ENCODE results near the gene DBNDD2.

Gene DBNDD2

DNA sequence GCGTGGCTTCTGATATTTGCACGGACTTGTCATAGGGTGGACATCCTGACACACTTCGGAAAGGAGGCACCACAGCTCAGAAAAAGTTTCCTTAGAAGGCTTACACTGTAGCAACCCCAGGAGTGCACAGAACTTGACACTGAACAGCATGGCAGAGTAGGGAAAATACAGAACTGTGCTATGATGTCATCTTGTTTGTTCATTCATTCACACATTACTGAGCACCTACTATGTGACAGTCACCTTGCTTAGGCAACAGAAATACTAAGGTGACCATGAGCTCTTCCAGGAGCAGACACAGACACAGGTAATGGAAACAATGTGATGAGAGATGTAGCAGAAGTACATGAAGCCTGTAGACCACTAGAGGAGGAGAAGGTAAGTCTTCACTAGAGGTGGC, 5.4 kb downstream of the DBNDD2 start:
- no peak for DNase-seq (ENCODE audit: extremely low read depth in 1 of 2, low read depth in 1 of 2)

DNA sequence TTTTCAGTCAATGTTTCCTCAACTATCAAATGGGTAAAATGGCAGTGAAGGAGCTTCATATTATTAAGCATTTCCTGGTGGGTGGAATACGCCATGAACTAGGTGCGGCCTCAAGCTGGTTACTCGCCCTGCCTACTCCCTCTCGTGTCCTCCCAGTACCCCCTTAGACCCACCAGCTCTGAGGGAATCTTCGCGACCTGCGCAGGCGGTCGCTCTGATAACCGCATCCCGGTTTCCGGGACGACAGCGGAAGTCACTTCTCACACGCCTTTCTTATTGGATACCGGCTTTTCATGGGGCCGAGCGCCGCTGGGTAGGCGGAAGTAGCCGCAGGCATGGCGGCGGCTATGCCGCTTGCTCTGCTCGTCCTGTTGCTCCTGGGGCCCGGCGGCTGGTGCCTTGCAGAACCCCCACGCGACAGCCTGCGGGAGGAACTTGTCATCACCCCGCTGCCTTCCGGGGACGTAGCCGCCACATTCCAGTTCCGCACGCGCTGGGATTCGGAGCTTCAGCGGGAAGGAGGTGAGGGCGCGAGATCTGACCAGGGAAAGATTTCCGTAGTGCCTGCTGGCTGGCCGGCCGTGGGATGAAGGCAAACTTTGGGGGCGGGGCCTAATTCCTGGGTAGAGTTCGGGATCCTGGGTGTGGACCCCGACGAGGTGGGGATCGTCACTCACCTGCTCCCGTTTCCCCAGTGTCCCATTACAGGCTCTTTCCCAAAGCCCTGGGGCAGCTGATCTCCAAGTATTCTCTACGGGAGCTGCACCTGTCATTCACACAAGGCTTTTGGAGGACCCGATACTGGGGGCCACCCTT, 7.9 kb downstream of the DBNDD2 start, which contains the start of gene PIGT:
Gene PIGT, plus strand, starts transcription at position 320 of the 816 bp plus-strand sequence. Its CDS starts 16 bp downstream, at position 336.
- peak; percentile 73 to 86 for DNase-seq (ENCODE audit: extremely low read depth in 1 of 2, low read depth in 1 of 2)

DNA sequence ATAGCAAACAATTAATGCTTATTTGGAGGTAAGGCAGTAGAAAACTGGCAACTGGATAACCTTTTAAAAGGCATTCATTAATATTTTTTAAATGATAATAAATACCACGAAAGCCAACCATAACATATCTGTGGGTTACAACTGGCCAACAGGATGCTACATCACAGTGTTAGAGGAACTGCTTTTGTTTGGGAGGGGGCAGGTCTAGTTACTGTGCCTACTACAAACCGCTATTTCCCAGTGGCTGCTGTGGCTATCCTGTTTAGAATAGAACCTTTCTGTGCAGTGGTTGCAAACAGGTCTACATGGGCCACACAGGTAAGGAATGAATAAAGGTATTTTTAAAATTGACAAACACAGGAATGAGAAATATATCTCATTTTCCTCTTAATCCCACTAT, 8.8 kb downstream of the DBNDD2 start:
- DNase-seq (ENCODE audit: extremely low read depth in 1 of 2, low read depth in 1 of 2): no peak

DNA sequence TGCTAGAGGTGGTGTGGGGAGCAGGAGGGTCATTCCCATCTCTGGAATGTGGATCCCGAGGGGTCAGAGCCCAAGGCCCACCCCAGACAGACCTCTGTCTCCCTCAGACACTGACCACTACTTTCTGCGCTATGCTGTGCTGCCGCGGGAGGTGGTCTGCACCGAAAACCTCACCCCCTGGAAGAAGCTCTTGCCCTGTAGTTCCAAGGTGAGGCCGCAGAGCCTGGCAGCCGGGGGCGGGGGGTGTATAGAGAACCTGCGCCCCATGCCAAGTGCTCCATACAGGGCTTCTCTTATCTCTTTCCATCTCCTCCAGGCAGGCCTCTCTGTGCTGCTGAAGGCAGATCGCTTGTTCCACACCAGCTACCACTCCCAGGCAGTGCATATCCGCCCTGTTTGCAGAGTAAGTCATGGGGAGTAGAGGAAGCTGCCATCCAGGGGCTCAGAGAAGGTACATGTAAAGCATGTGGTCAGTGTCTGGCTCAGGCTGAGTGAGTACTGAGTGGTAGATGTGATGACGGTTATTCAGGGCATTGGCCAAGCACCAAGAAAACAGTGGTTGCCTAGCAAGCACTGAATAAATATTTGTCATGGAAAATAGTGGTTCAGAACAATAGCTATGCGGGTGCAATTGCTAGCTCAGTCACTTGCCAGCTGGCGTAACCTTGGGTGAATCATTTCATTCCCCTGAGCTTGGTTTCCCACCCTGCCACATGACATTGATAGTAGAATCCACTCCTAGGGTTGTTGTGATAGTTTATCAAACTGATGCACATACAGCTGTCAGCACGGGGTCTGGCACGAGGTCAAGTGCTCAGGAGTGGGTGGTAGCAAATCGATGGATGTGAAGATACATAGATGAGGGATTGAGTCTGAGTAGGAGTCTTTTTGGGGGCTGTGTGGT, 11.4 kb downstream of the DBNDD2 start:
- DNase-seq (ENCODE audit: extremely low read depth in 1 of 2, low read depth in 1 of 2): no peak

DNA sequence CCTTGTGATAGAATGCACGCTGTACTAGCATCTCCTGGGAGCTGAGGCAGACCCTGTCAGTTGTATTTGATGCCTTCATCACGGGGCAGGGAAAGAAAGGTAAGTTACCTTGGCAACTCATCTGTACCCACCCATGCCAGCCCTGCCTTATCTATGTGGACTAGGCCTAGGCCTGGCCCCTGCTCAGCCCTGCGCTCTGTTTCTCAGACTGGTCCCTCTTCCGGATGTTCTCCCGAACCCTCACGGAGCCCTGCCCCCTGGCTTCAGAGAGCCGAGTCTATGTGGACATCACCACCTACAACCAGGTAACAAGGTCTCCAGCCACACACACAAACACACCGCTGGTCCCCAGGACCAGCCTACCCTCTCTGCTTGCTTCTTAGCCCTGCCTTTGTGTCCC, 12.0 kb downstream of the DBNDD2 start:
- no peak for DNase-seq (ENCODE audit: extremely low read depth in 1 of 2, low read depth in 1 of 2)

DNA sequence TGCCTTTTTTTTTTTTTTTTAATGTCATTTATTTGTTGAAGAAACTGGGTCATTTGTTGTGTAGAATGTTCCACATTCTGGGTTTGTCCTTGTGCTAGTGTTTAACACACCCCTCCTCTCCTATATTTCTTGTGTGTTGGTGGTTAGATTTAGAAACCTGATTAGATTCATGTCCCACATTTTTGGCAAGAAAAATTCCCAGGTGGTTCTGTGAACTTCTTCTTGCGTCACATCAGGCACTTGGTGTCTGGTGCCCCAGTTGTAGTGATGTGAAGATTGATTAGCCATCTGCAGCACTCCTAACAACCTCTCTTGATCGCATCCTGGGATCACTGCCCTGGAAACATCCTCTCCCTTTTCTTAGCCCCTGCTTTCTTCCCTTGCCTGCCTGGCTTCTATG, 15.6 kb downstream of the DBNDD2 start:
- DNase-seq (ENCODE audit: extremely low read depth in 1 of 2, low read depth in 1 of 2): no peak

DNA sequence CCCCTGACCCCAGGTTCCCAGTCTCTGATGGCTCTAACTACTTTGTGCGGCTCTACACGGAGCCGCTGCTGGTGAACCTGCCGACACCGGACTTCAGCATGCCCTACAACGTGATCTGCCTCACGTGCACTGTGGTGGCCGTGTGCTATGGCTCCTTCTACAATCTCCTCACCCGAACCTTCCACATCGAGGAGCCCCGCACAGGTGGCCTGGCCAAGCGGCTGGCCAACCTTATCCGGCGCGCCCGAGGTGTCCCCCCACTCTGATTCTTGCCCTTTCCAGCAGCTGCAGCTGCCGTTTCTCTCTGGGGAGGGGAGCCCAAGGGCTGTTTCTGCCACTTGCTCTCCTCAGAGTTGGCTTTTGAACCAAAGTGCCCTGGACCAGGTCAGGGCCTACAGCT, 17.5 kb downstream of the DBNDD2 start:
- DNase-seq (ENCODE audit: extremely low read depth in 1 of 2, low read depth in 1 of 2): no peak

DNA sequence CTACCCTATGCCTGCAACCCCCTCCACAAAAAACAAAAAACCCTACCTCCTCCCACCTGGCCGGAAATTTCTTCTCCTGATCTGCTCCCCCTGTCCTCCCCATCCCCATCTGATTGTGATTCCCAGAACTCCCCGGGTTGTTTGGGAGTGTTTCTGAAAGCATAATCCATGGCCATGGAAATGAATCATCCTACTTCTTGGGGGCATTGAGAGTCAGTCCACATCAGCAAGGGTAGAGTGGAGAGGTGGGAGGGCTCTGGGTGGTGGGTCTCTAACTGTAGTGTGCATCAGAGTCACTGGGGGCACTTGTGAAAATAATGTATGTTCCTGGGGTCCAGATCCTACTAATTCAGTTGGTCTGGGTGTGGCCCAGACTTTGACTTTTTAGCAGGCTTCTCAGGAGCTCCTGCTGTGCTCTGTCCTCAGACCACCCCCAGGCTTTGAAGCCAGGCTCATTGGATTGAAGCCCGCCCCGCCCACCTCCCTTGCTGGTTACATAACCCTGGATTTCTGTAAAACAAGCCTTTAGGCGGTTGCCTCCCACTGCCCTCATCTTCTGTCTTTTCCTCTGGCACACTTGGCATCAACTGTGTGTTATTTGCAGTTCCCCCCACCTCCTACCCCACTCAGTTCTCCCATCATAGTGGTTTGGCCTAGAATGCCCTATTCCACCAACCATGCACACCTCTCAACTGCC, 18.4 kb downstream of the DBNDD2 start:
- DNase-seq (ENCODE audit: extremely low read depth in 1 of 2, low read depth in 1 of 2): no peak

DNA sequence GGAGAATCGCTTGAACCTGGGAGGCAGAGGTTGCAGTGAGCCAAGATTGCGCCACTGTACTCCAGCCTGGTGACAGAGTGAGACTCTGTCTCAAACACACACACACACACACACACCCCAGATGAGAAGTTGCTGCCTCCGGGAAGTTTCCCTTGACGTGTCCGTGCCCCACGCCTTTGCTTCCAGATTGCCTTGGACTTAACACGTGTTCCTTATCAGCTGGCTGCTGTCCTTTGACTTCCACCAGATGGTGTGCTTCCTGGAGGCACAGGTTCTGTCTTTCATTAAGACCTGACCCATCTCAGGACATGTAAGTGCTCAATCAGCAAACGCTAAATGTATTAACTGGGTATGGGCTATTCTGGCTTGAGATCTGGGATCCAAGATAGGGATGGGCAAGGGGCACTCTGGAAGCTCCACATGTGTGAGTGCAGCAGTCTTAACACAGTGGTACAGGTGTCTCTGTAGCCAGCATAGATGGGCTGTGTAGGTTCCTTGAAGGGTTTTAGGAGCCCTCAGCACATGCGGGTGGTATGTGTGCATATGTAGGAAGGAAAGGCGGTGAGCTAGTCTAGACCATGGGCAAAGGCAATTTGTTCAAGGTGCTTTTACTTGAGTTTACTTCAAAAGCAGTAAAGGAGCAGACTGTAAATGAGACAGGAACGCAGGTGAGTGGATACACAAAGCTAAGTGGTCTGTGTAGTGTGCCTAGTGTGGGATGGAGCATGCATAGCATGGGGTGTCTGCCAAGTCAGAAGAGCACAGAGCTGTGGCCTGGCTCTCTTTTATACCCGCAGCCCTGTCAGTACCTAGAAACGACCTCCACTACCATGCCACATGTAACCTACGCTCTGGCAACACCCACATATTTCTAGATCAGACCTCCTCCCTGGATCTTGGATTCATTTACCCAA, 19.4 kb downstream of the DBNDD2 start:
- no peak for DNase-seq (ENCODE audit: extremely low read depth in 1 of 2, low read depth in 1 of 2)

DNA sequence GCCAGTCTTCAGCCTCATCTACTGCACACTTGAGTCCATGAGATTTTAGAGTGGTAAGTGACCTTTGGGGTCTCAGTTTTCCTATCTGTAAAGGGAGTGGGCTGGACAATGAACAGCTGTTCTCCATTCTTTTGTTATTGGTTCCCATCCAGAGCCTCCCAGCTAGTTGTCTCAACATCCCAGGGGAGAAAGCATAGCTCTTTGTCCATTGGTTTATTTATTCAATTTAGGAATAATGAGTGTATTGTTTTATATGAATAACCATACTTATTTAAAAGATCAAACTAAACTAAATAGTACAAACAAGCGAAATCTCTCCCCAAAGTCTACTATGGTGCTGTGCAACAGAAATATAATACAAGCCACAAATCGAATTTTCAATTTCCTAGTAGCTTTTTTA, 21.5 kb downstream of the DBNDD2 start:
- DNase-seq (ENCODE audit: extremely low read depth in 1 of 2, low read depth in 1 of 2): no peak

DNA sequence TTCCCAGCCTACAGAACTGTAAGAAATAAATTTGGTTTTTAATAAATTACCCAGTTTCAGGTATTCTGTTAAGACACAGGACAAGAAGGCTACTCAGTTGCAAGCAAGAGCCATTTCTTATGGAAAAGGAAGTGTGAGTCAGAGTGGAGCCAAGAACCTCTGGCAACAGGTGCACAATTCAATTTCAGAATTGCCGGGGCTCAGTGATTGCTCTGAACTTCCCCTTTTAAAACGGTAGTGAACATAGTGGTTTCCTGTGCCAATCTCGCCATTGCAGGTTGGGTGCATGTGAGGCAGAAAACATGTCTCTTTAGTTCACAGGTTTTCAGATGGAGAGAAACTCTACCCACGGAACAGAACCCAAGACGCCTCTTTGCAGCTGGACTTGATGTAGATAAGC, 24.2 kb downstream of the DBNDD2 start:
- DNase-seq (ENCODE audit: extremely low read depth in 1 of 2, low read depth in 1 of 2): no peak

DNA sequence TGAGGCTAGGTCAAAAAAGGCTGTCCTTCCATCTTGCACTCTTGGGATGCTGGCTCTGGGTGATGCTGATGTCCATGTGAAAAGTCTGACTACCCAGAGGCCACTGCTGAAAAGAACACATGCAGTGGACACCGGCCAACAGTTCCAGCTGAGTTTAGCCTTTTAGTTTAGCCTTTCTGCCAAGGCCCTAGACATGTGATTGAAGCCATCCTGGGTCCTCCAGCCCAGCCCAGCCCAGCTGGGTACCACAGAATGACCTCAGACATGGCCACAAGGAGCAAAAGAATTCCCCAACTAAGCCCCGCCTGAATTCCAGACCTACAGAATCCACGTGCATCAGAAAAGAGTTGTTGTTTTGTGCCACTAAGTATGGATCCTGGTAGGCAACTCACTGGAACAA, 25.2 kb downstream of the DBNDD2 start:
- no peak for DNase-seq (ENCODE audit: extremely low read depth in 1 of 2, low read depth in 1 of 2)

DNA sequence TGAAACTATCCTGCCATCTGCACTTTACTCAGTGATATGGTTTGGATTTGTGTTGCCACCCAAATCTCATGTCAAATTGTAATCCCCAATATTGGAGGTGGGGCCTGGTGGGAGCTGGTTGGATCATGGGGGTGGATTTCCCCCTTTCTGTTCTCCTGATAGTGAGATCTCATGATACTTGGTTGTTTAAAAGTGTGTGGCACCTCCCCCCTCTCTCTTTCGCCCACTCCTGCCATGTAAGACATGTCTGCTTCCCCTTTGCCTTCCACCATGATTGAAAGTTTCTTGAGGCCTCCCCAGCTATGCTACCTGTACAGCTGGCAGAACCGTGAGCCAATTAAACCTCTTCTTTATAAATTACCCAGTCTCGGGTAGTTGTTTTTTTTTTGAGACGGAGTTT, 25.9 kb downstream of the DBNDD2 start:
- DNase-seq (ENCODE audit: extremely low read depth in 1 of 2, low read depth in 1 of 2): no peak

DNA sequence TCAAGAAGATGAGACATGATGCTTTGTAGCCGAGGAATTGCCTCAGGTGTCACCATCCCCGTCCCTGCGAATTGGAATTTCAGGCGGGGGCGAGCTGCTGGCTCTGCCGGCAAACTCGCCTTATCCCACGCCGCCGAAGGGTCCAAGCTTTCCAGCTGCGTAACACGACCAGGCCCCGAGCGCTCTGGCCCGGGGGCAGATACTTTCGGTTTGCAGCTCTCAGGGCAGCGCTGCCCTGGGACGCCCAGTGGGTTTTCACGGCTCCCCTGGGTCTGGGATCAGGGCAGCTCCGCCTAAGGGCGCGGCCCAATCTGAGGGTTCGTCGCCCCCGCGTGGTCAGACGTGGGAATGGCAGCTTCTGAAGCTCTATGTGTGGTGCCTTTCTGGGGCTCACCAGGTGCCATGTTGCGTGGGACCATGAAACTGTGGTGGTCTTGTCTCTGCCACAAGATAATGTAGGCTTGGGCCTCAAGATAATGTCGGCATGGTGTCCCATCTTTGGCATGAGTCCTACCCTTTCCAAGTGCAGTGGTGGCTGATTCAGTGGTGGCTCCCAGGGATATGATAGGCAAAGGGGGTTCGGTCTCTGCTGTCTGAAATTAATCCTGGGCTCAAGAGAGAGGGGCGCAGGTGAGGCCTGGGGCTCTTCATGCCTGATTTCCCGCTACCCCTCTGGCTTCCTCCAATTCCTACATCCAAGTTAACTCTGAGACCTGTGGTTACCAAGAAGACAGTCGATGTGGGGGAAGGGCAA, 28.8 kb downstream of the DBNDD2 start:
- DNase-seq (ENCODE audit: extremely low read depth in 1 of 2, low read depth in 1 of 2): peak; percentile 63 to 73

DNA sequence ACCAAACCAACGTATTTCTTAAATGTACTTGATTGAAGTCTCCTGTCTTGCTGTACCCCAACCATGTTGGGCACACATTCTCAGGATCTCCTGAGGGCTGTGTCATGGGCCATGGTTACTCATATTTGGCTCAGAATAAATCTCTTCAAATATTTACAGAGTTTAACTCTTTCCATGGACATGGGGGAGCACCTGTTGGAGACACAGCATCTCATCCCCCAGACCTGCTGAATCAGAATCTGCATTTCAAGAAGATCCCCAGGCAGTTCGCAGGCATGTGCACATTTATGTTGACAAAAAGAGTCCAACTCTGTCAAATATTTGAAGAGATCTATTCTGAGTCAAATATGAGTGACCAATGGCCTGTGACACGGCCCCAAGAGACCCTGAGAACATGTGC, 32.3 kb downstream of the DBNDD2 start:
- no peak for DNase-seq (ENCODE audit: extremely low read depth in 1 of 2, low read depth in 1 of 2)

DNA sequence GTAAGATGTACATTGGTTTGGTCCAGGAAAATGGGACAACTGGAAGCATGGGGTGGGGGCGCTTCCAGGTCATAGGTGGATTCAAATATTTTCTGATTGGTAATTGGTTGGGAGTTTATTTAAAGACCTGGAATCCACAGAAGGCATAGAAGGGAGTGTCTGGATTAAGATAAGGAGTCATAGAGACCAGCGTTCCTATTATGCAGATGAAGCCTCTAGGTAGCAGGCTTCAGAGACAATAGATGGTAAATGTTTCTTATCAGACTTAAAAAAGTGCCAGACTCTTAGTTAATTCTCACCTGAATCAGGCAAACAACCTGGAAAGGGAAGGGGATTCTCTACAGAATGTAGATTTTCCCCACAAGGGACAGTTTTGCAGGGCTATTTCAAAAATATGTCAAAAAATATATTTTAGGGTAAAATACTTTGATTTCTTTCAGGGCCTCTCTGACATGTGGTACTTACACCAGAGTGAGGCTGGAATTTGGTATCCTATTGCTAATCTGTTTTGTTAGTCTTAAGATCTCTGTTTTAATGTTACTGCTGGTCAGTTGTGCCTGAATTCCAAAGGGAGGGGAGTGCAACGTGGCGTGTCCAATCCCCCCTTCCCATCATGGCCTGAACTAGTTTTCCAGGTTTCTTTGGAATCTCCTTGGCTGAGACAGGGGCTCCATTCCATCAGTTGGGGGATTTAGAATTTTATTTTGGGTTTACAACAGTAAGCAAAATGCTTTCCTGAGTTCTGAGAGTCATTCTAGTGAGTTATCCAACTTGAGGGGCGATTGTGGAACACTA, 33.0 kb downstream of the DBNDD2 start:
- no peak for DNase-seq (ENCODE audit: extremely low read depth in 1 of 2, low read depth in 1 of 2)

DNA sequence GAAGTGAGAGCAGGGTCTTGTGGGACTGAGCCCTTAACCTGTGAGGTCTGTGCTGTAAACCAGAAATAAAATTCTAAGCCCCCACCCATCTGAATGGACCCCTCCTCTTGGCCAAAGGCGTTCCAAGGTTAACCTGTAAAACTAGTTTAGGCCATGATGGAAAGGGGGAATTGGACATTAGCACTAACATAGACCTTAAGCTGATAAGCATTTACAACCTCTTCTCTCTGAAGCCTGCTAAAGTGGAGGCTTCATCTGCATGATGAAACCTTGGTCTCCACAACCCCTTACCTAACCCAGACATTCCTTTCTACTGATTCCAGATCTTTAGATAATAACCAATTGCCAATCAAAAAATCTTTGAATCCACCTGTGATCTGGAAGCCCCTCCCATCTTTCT, 33.7 kb downstream of the DBNDD2 start:
- DNase-seq (ENCODE audit: extremely low read depth in 1 of 2, low read depth in 1 of 2): no peak

DNA sequence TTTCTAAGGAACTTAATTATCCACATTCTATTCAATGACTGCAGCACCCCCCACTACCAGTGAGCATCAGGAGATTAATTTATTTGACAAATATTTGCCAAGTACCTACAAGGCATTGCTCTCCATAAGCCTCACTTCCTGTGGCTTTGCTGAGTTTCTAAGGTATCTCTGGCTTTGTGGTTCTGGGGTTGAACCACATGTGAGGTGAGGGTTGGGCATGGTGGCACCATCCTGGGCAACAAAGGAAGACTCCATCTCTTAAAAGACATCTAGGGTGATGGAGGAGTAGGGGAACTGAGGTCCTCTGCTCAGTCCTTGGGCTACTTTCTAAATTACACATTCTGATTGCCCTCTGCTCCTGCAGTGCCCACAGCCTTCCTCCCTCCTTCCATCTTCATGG, 36.0 kb downstream of the DBNDD2 start:
- DNase-seq (ENCODE audit: extremely low read depth in 1 of 2, low read depth in 1 of 2): no peak
